Activated T-cell treated with anti-CD3 and anti-CD28 coated beads, Interleukin-2, amount 50 U/mL, for 24 hours (primary cell): ENCODE results near the gene UPF3B.
A peak's percentile ranks its signal among the peaks of the same experiment; 100 is the strongest.
"Not testable (repeated sequence)": the region's sequence is repeated elsewhere in the genome, so short reads cannot be mapped to it uniquely, and the experiment has no call there.

ENCODE experiments used
- DNase-seq: peaks from one replicate; pipeline ENCODE4 v3.0.0-alpha.2; 2020
- H3K27ac Mint-ChIP-seq: 2 replicates; pipeline ENCODE4 v1.8.0; 2020; ENCODE audit warnings: mild to moderate bottlenecking, mixed read lengths
- H3K27me3 Mint-ChIP-seq: 2 replicates; pipeline ENCODE4 v1.8.0; 2020; ENCODE audit warnings: mixed read lengths
- H3K36me3 Mint-ChIP-seq: 2 replicates; pipeline ENCODE4 v1.8.0; 2020; ENCODE audit warnings: low read depth, mixed read lengths
- H3K4me1 Mint-ChIP-seq: 2 replicates; pipeline ENCODE4 v1.8.0; 2020; ENCODE audit warnings: low read depth, mixed read lengths
- H3K4me3 Mint-ChIP-seq: 2 replicates; pipeline ENCODE4 v1.8.0; 2020; ENCODE audit warnings: mild to moderate bottlenecking, moderate library complexity, mixed read lengths
- H3K9me3 Mint-ChIP-seq: 2 replicates; pipeline ENCODE4 v1.8.0; 2020; ENCODE audit warnings: mixed read lengths

Gene UPF3B

GRCh38 chrX:119871599-119872395 lies 19.0 kb upstream of the UPF3B start, which contains the start of the genes NDUFA1 and RNF113A:
Gene NDUFA1 (plus strand): TSS chrX:119871832. CDS start chrX:119871912, 80 bp downstream.
Gene RNF113A (minus strand): TSS chrX:119871733. CDS start chrX:119871613, 120 bp downstream.
- H3K36me3 Mint-ChIP-seq, result peaks cover 40% of the 10 kb centered on the region
- peaks cover 17% of the 10 kb centered on the region for H3K4me1 Mint-ChIP-seq
- H3K27ac Mint-ChIP-seq, result peak within 1 kb of the TSS; percentile 99
- DNase-seq, result peak; percentile 86
- no peaks in the 10 kb centered on the region for H3K9me3 Mint-ChIP-seq
- H3K4me3 Mint-ChIP-seq, result peak within 1 kb of the TSS; percentile 92
- H3K27me3 Mint-ChIP-seq, result peaks cover 6% of the 10 kb centered on the region

GRCh38 chrX:119871245-119871598 lies 18.5 kb upstream of the UPF3B start:
- H3K27me3 Mint-ChIP-seq, result peaks cover 4% of the 10 kb centered on the region
- peak overlapping the region; percentile 99 for H3K27ac Mint-ChIP-seq
- no peaks in the 10 kb centered on the region for H3K9me3 Mint-ChIP-seq
- H3K36me3 Mint-ChIP-seq, result peaks cover 38% of the 10 kb centered on the region
- H3K4me1 Mint-ChIP-seq, result peaks cover 17% of the 10 kb centered on the region
- H3K4me3 Mint-ChIP-seq, result peak overlapping the region; percentile 92
- DNase-seq, result no peak

DNA sequence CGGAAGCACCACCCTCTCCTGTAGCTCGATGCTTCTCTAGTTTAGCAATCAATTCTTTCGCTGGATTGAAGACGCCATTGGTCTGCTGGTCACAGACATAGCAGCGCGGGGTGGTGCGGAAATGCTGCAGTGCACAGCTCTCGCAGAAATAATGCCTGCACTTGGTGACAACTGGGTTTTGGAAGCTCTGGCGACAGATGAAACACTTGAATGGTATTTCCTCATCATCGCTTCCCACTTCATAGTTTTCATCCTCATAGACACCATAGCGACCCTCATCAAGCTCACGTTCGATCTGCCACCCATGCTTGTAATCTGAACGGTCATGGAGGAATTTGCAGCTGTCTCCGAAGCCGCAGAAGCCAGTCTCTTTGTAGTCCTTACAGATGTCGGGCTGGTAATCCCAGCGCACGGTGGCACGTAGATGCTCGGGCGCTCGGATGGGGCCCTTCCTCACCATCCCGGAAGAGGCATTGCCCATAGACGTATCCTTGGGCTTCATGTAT lies 17.9 kb upstream of the UPF3B start:
- H3K27ac Mint-ChIP-seq, result peak overlapping the region; percentile 99
- H3K9me3 Mint-ChIP-seq, result no peaks in the 10 kb centered on the region
- DNase-seq, result peak; percentile 41
- peaks cover 2% of the 10 kb centered on the region for H3K27me3 Mint-ChIP-seq
- H3K36me3 Mint-ChIP-seq, result peaks cover 32% of the 10 kb centered on the region
- H3K4me1 Mint-ChIP-seq, result peaks cover 17% of the 10 kb centered on the region
- peak overlapping the region; percentile 92 for H3K4me3 Mint-ChIP-seq

DNA sequence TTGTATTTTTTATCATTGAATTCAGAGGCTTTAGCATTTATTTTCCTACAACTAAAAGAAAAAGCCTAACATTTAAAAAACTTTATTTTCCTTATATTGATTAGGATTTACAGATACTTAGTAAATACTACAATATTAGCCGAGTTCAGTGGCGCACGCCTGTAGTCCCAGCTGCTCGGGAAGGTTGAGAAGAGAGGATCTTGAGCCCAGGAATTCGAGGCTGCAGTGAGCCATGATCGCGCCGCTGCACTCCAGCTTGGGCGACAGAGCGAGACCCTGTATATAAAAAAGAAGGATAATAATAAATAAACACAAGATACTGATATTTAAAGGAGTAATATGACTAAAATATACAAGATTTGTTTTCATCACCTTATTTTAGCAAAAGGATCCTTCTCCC lies 681 bp upstream of the UPF3B start:
- Mint-ChIP-seq H3K4me3 (peak overlapping the region; percentile 97), H3K36me3 (peaks cover 28% of the 10 kb centered on the region), H3K9me3 (no peaks in the 10 kb centered on the region), H3K27me3 (peaks cover 17% of the 10 kb centered on the region), H3K4me1 (peaks cover 11% of the 10 kb centered on the region), H3K27ac (peak overlapping the region; percentile 98)
- no peak for DNase-seq

DNA sequence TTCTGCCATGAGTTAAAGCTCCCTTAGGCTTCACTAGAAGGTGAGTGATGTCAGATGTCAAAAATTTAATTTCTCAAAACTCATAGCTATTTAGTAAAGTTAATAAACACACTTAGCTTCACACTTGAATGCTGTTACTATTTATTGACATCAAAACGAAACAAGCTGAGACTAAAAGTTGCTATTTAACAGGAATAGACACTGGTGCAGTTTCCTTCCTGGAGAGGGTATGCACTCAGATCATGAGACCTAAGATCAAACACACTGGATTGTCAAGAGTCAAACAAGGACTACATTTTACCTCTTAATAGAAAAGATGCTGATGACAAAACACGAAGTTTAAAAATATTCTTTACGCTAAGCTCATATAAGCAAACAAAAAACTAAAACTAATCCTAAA lies 18.9 kb downstream of the UPF3B start:
- no peaks in the 10 kb centered on the region for H3K9me3 Mint-ChIP-seq
- H3K4me3 Mint-ChIP-seq, result no peak overlapping the region
- peaks cover 11% of the 10 kb centered on the region for H3K27me3 Mint-ChIP-seq
- H3K36me3 Mint-ChIP-seq, result peaks cover 73% of the 10 kb centered on the region
- H3K4me1 Mint-ChIP-seq, result no peaks in the 10 kb centered on the region
- no peak for DNase-seq
- H3K27ac Mint-ChIP-seq, result no peak overlapping the region

GRCh38 chrX:119828446-119828845 lies 24.3 kb downstream of the UPF3B start:
- H3K27me3 Mint-ChIP-seq, result peaks cover 10% of the 10 kb centered on the region
- no peak overlapping the region for H3K27ac Mint-ChIP-seq
- H3K36me3 Mint-ChIP-seq, result peaks cover 34% of the 10 kb centered on the region
- no peaks in the 10 kb centered on the region for H3K9me3 Mint-ChIP-seq
- no peak overlapping the region for H3K4me3 Mint-ChIP-seq
- no peak for DNase-seq
- peaks cover 10% of the 10 kb centered on the region for H3K4me1 Mint-ChIP-seq

GRCh38 chrX:119826399-119826959 lies 26.3 kb downstream of the UPF3B start:
- H3K4me3 Mint-ChIP-seq, result no peak overlapping the region
- H3K27me3 Mint-ChIP-seq, result peaks cover 8% of the 10 kb centered on the region
- H3K27ac Mint-ChIP-seq, result no peak overlapping the region
- H3K36me3 Mint-ChIP-seq, result peaks cover 24% of the 10 kb centered on the region
- peaks cover 18% of the 10 kb centered on the region for H3K4me1 Mint-ChIP-seq
- no peak for DNase-seq
- H3K9me3 Mint-ChIP-seq, result no peaks in the 10 kb centered on the region

DNA sequence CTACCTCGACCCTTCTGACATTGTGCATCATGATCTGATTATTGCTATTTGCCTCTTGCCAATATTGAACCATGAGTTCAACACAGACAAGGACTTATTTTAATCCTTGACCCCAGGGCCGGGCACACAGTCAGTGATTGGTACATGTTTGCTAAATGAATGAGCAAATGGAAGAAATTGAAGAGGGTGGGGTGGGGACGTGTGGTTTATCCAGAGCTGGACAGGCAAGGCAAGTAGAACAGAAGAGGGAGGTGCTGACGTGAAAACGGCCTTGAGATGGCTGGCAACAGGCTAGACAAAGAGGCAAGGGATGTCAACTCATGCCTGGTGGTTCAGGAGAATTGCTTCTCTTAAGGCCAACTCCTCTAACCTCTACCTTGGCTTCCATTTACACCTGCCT lies 28.5 kb downstream of the UPF3B start:
- H3K27me3 Mint-ChIP-seq, result peaks cover 10% of the 10 kb centered on the region
- H3K36me3 Mint-ChIP-seq, H3K27ac Mint-ChIP-seq, DNase-seq, H3K9me3 Mint-ChIP-seq, H3K4me3 Mint-ChIP-seq: not testable (repeated sequence)
- peaks cover 29% of the 10 kb centered on the region for H3K4me1 Mint-ChIP-seq

DNA sequence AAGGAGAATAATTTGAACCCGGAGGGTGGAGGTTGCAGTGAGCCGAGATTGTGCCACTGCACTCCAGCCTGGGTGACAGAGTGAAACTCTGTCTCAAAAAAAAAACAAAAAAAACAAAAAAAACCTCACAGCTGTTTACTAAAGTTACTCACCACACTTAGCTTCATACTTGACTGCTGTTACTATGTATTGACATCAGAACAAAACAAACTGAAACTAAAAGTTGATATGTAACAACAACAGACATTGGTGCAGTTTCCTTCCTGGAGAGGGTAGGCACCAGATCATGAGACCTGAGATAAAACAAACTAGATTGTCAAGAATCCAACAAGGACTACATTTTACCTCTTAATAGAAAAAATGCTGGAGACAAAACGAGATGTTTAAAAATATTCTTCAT lies 31.1 kb downstream of the UPF3B start:
- Mint-ChIP-seq H3K4me1 (peaks cover 36% of the 10 kb centered on the region), H3K27me3 (peaks cover 22% of the 10 kb centered on the region), H3K27ac (peak overlapping the region; percentile 29)
- H3K36me3 Mint-ChIP-seq, DNase-seq, H3K9me3 Mint-ChIP-seq, H3K4me3 Mint-ChIP-seq: not testable (repeated sequence)

DNA sequence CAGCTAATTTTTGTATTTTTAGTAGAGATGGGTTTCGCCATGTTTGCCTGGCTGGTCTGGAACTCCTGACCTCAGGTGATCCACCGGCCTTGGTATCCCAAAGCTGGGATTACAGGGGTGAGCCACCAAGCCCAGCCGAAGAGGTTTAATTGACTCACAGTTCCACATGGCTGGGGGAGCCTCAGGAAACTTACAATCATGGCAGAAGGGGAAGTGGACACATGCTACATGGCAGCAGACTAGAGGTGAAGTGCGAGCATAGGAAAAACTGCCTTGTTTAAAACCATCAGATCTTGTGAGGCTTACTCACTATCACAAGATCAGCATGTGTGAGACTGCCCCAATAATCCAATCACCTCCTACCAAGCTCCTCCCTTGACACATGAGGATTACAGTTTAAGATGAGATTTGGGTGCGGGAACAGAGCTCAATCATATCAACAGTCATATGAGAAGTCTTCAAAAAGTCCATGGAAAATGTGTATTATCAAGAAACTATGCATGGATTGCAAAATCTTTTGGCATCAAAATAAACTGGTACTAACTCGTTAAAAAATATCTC lies 35.6 kb downstream of the UPF3B start:
- Mint-ChIP-seq H3K4me3 (no peak overlapping the region), H3K36me3 (no peaks in the 10 kb centered on the region), H3K27me3 (peaks cover 28% of the 10 kb centered on the region), H3K4me1 (peaks cover 28% of the 10 kb centered on the region), H3K27ac (no peak overlapping the region), H3K9me3 (no peaks in the 10 kb centered on the region)
- DNase-seq, result no peak

- no peak overlapping the region for H3K4me3 Mint-ChIP-seq
- no peak for DNase-seq
These were observed 36.5 kb downstream of the UPF3B start for GRCh38 chrX:119816300-119816699.

DNA sequence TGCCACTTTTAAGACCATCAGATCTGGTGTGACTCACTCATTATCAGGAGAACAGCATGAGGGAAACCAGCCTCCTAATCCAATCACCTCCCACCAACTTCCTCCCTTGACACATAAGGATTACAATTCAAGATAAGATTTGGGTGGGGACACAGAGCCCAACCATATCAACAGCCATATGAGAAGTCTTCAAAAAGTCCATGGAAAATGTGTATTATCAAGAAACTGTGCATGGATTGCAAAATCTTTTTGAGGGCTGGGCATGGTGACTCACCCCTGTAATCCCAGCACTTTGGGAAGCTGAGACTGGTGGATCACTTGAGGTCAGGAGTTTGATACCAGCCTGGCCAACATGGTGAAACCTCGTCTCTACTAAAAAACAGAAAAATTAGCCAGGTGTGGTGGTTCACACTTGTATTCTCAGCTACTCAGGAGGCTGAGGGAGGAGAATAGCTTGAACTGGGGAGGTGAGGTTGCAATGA lies 43.5 kb downstream of the UPF3B start:
- H3K36me3 Mint-ChIP-seq, result no peaks in the 10 kb centered on the region
- H3K9me3 Mint-ChIP-seq, result no peaks in the 10 kb centered on the region
- H3K27me3 Mint-ChIP-seq, result peaks cover 13% of the 10 kb centered on the region
- H3K4me3 Mint-ChIP-seq, result no peak overlapping the region
- H3K27ac Mint-ChIP-seq, result no peak overlapping the region
- peaks cover 1% of the 10 kb centered on the region for H3K4me1 Mint-ChIP-seq
- no peak for DNase-seq

More at GRCh38 chrX:119816300-119816699, 36.5 kb downstream of the UPF3B start:
- H3K9me3 Mint-ChIP-seq, result no peaks in the 10 kb centered on the region
- no peak overlapping the region for H3K27ac Mint-ChIP-seq
- peaks cover 21% of the 10 kb centered on the region for H3K4me1 Mint-ChIP-seq
- H3K36me3 Mint-ChIP-seq, result no peaks in the 10 kb centered on the region
- peaks cover 28% of the 10 kb centered on the region for H3K27me3 Mint-ChIP-seq

GRCh38 chrX:119808461-119808860 lies 44.3 kb downstream of the UPF3B start:
- H3K9me3 Mint-ChIP-seq, H3K4me1 Mint-ChIP-seq, H3K27ac Mint-ChIP-seq, DNase-seq, H3K36me3 Mint-ChIP-seq, H3K4me3 Mint-ChIP-seq: not testable (repeated sequence)
- peaks cover 13% of the 10 kb centered on the region for H3K27me3 Mint-ChIP-seq

DNA sequence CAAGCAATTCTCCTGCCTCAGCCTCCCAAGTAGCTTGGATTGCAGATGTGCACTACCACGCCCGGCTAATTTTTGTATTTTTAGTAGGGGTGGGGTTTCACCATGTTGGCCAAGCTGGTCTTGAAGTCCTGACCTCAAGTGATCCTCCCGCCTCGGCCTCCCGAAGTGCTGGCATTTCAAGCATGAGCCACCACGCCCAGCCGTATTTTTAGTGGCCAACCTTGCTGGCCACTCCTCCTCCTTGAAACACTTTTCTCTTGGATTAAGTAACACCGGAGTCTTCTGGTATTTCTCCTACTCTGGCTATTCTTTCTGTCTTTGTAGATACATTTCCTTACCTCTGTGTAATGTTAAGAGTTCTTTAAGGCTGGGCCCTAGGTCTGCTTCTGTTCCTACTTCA lies 50.2 kb downstream of the UPF3B start:
- no peak overlapping the region for H3K4me3 Mint-ChIP-seq
- H3K4me1 Mint-ChIP-seq, result no peaks in the 10 kb centered on the region
- H3K27ac Mint-ChIP-seq, result no peak overlapping the region
- peaks cover 12% of the 10 kb centered on the region for H3K27me3 Mint-ChIP-seq
- no peaks in the 10 kb centered on the region for H3K9me3 Mint-ChIP-seq
- no peak for DNase-seq
- no peaks in the 10 kb centered on the region for H3K36me3 Mint-ChIP-seq
